ENCODE results near the gene SLC2A2.
"Not testable (repeated sequence)": the region's sequence is repeated elsewhere in the genome, so short reads cannot be mapped to it uniquely, and the experiment has no call there.

SLC2A2 gene

GRCh38 chr3:170985304-170985703 lies 41.2 kb downstream of the SLC2A2 start:
- no peak for DNase-seq (ENCODE audit: low read depth)

- no peak for DNase-seq (ENCODE audit: low read depth)
Measured at GRCh38 chr3:170982733-170983132, 43.8 kb downstream of the SLC2A2 start.

GRCh38 chr3:170980399-170980798 lies 46.1 kb downstream of the SLC2A2 start:
- DNase-seq (ENCODE audit: low read depth): no peak

GRCh38 chr3:170977949-170978745 lies 48.4 kb downstream of the SLC2A2 start:
- no peak for DNase-seq (ENCODE audit: low read depth)

GRCh38 chr3:170976190-170976519 lies 50.4 kb downstream of the SLC2A2 start:
- no peak for DNase-seq (ENCODE audit: low read depth)

- DNase-seq (ENCODE audit: low read depth): no peak
Measured at GRCh38 chr3:170975283-170976189, 51.0 kb downstream of the SLC2A2 start.

- DNase-seq (ENCODE audit: low read depth): no peak
Measured at GRCh38 chr3:170974872-170975271, 51.6 kb downstream of the SLC2A2 start.

- not testable (repeated sequence) for DNase-seq (ENCODE audit: low read depth)
Measured at GRCh38 chr3:170972917-170973316, 53.6 kb downstream of the SLC2A2 start.

- DNase-seq (ENCODE audit: low read depth): no peak
Measured at GRCh38 chr3:170967126-170967525, 59.4 kb downstream of the SLC2A2 start.

GRCh38 chr3:170966495-170966894 lies 60.0 kb downstream of the SLC2A2 start:
- no peak for DNase-seq (ENCODE audit: low read depth)

GRCh38 chr3:170962411-170962810 lies 64.1 kb downstream of the SLC2A2 start:
- DNase-seq (ENCODE audit: low read depth): no peak

GRCh38 chr3:170961616-170962400 lies 64.7 kb downstream of the SLC2A2 start:
- no peak for DNase-seq (ENCODE audit: low read depth)

- no peak for DNase-seq (ENCODE audit: low read depth)
Measured at GRCh38 chr3:170959457-170959856, 67.1 kb downstream of the SLC2A2 start.

GRCh38 chr3:170956647-170957046 lies 69.9 kb downstream of the SLC2A2 start:
- no peak for DNase-seq (ENCODE audit: low read depth)

- no peak for DNase-seq (ENCODE audit: low read depth)
Measured at GRCh38 chr3:170953736-170954135, 72.8 kb downstream of the SLC2A2 start.

GRCh38 chr3:170953229-170953628 lies 73.3 kb downstream of the SLC2A2 start:
- no peak for DNase-seq (ENCODE audit: low read depth)

- no peak for DNase-seq (ENCODE audit: low read depth)
Measured at GRCh38 chr3:170949211-170949610, 77.3 kb downstream of the SLC2A2 start.

- no peak for DNase-seq (ENCODE audit: low read depth)
Measured at GRCh38 chr3:170947018-170947769, 79.3 kb downstream of the SLC2A2 start.

All from activated T-cell treated with anti-CD3 and anti-CD28 coated beads for 24 hours (primary cell).